Right cardiac atrium (tissue), 5 donors: ENCODE data around the gene OSBPL3. TPM values are rescaled to one million over a fixed set of nuclear protein-coding genes. Genes with fewer than 3 reads are reported as not detected.

Source experiments
- ATAC-seq, 2 donors: fragments of 200-7000 bp; cut with Tn5 transposase; one replicate each; pipeline versions ENCODE4 v1.8.0 to v1.9.1; 2020; ENCODE audit warnings: moderate library complexity in 2 of 2, mild to moderate bottlenecking in 1 of 2
- DNase-seq, 3 donors: peaks; one replicate each; pipeline ENCODE4 v3.0.0-alpha.2; 2020
- H3K27ac ChIP-seq: one replicate; pipeline ENCODE4 v1.5.1; 2013; ENCODE audit warnings: mild to moderate bottlenecking, low read length, control low read depth, moderate library complexity
- H3K27me3 ChIP-seq: one replicate; pipeline ENCODE4 v1.6.1; 2013; ENCODE audit not compliant: control insufficient read depth, insufficient read depth
- H3K4me1 ChIP-seq: one replicate; pipeline ENCODE4 v1.6.1; 2013; ENCODE audit warnings: low read length; ENCODE audit not compliant: control insufficient read depth, insufficient read depth
- H3K4me3 ChIP-seq: one replicate; pipeline ENCODE4 v1.5.1; 2013; ENCODE audit warnings: low read length, control low read depth
- H3K9me3 ChIP-seq: one replicate; pipeline ENCODE4 v1.6.1; 2013; ENCODE audit warnings: low read length; ENCODE audit not compliant: control insufficient read depth
- WGBS: extraction: QIAGEN DNeasy Blood & Tissue Kit; methylation state at CpG from one replicate; pipeline ENCODE4 v1.1.7; 2013; 5-methylcytosine and 5-hydroxymethylcytosine counted together
- intact Hi-C, 4 donors: fragments of 100-400 bp; cut with DNase I; formaldehyde crosslinking; loops; one replicate each; pipeline versions ENCODE4 v1.11.0 to v1.14.0; 2022 to 2023
- polyA plus RNA-seq: library from polyadenylated mRNA; stranded (reverse); fragments of 200-250 nt; gene quantifications from one replicate; pipeline ENCODE4 v1.2.3, GENCODE V29; 2013
- total RNA-seq, 4 donors: library from RNA; stranded (reverse); fragmentation: NEBNext Ultra II Directional; extraction: Animal tissue kit (Norgen Biotek cat#: 25700); gene quantifications; one replicate each; pipeline ENCODE4 v1.2.1, GENCODE V29; 2021
- donor health status: healthy with polysubstance abuse.
- donor health status: DM: no; HTN: yes; CAD: no.
- donor health status: DM: no; HTN: no; CAD: no.
- donor health status: DM: no; HTN: yes; CAD: no; lungs with severe emphysema.
- donor health status: DM: yes; HTN: yes; CAD: no.

Gene OSBPL3
- total and polyA plus RNA-seq, 5 donors: 3.2 to 12.9 (median 9.7) TPM

DNA sequence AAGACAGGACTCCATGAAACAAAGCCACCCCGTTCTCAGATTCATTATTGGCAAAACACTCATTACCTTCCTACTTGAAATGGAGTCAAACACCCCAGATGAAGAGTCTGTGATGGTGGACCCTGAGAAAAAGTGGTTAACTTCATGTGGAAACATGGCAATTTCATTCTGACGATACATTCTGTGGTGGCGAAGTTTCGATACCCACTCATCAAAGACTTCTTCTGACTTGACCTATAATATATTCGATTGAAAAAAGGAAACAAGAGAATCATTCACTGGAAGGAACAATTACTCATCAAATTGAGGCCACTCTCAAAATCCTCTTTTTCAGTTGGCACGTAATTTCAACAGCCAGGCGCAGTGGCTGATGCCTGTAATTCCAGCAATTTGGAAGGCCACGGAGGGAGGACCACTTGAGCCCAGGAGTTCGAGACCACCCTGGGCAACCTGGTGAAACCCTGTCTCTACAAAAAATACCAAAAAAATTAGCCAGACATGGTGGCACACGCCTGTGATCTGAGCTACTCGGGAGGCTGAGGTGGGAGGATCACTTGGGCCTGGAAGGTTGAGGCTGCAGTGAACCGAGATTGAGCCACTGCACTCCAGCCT, 113.9 kb downstream of the OSBPL3 start:
- Histone ChIP-seq H3K9me3 (no peaks in the 10 kb centered on the region), H3K27me3 (no peaks in the 10 kb centered on the region), H3K27ac (no peak overlapping the region), H3K4me1 (no peaks in the 10 kb centered on the region), H3K4me3 (no peak overlapping the region)
- 91% methylated on average over 12 of the region's 12 CpGs for WGBS
- no peak for DNase-seq
- ATAC-seq: no peak
- intact Hi-C loops: no loop called here

DNA sequence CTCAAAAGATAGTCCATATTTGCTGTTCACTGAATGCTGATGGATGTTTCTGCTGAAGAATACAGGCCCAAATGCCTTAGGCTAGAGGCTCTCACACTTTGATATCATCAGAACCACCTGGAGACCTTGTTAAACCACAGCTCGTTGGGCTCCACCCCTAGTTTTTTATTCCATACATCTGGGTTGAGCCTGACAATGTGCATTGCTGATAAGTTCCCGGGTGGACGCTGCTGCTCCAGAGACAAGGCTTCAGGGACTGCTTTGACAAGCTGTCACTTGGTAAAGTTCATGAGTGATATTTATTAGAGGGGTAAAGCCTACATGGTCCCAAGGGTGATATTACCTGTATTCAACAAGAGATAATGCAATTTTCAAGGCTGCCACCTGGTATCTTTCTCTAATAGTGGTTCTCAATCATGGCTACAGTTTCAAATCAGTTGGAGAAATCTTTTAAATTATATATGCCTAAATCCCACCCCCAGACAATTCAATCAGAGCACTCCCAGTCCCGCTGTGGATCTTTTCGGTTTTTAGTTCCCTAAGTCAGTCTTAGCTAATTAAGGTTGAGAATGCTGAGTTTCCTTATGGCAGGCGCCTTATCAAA, 115.7 kb downstream of the OSBPL3 start:
- no peaks in the 10 kb centered on the region for H3K9me3 ChIP-seq
- H3K27me3 ChIP-seq: no peaks in the 10 kb centered on the region
- H3K27ac ChIP-seq: no peak overlapping the region
- WGBS: 86% methylated on average over 6 of the region's 6 CpGs
- H3K4me1 ChIP-seq: no peaks in the 10 kb centered on the region
- H3K4me3 ChIP-seq: no peak overlapping the region
- DNase-seq (no peak), ATAC-seq (no peak)
- intact Hi-C loops: no loop called here

DNA sequence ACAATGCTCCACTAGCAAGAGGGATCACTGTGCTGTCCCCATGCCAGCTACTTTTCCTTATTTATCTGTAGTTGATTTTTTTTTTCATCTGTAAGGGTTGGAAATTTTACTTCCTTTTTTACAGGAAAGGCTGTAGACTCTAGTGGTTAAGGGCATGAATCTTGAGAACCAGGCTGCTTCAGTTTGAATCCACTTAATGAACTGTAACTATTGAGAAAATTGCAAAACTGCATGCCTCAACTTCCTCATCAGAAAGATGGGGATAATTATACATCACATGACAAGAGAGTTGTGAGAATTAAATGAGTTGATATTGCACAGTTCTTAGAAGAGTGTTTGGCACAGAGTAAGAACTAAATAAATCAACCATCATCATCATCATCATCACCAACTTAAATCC, 116.4 kb downstream of the OSBPL3 start:
- H3K4me1 ChIP-seq: no peaks in the 10 kb centered on the region
- no peak overlapping the region for H3K4me3 ChIP-seq
- DNase-seq: no peak
- ATAC-seq: no peak
- H3K27ac ChIP-seq: no peak overlapping the region
- no peaks in the 10 kb centered on the region for H3K9me3 ChIP-seq
- intact Hi-C loops: no loop called here
- no peaks in the 10 kb centered on the region for H3K27me3 ChIP-seq

DNA sequence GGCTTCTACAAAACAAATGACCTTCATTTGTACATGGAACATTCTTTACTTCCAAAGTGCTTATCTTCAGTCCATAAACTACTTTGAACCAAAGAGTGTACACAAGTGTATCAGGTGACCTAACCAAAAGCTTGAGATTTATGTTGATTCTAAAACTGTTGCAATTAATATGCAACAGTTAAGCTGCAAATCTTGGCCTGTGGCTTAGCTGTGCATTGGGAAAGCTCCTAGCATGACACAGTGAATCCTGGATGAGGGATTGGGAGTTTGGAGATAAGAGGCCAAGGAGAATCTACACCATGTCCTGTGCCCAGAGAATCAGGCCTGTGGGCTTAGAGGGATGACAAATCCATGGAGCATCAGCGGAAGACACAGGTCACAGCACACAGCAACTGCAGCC, 117.5 kb downstream of the OSBPL3 start:
- intact Hi-C loops: no loop called here
- ATAC-seq (no peak), DNase-seq (no peak)
- no peaks in the 10 kb centered on the region for H3K9me3 ChIP-seq
- no peak overlapping the region for H3K27ac ChIP-seq
- 98% methylated on average over 1 of the region's 1 CpG for WGBS
- no peaks in the 10 kb centered on the region for H3K4me1 ChIP-seq
- H3K4me3 ChIP-seq: no peak overlapping the region
- H3K27me3 ChIP-seq: no peaks in the 10 kb centered on the region

DNA sequence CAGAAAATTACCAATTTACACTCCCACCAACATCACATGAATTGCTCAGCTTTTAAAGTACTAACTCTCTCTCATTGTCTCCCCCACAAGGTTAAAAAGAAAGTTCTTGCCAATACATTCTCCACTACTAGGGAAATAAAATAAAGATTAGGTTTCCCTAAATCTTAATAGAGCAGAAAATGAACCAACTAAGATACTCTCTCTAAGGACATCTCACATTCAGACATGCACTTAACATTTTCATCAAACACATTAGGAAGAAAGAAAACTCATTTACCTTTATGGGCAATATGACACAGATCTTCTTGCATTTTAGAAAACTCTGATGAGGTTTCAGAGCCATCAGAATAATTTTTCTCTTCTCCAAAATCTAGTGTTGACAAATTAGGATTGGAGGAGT, 118.6 kb downstream of the OSBPL3 start:
- intact Hi-C loops: no loop called here
- H3K9me3 ChIP-seq: no peaks in the 10 kb centered on the region
- ATAC-seq (no peak), DNase-seq (no peak)
- no peak overlapping the region for H3K4me3 ChIP-seq
- H3K27ac ChIP-seq: no peak overlapping the region
- no peaks in the 10 kb centered on the region for H3K4me1 ChIP-seq
- no peaks in the 10 kb centered on the region for H3K27me3 ChIP-seq

DNA sequence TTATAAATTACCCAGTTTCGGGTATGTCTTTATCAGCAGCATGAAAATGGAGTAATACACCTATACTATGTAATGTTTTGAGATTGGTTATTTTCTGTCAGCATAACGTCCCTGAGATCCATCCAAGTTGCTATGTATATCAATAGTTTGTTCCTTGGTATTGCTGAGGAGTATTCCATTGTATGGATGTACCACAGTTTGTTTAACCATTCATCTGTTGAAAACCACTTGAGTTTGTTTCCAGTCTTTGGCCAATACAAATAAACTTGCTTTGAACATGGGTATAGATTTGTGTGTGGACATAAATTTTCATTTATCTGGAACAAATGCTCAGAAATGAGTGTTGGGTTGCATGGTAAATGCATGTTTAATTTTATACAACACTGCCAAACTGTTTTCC, 119.4 kb downstream of the OSBPL3 start:
- intact Hi-C loops: no loop called here
- ATAC-seq (no peak), DNase-seq (no peak)
- H3K4me3 ChIP-seq: no peak overlapping the region
- H3K9me3 ChIP-seq: no peaks in the 10 kb centered on the region
- 96% methylated on average over 2 of the region's 2 CpGs for WGBS
- no peaks in the 10 kb centered on the region for H3K27me3 ChIP-seq
- H3K4me1 ChIP-seq: no peaks in the 10 kb centered on the region
- H3K27ac ChIP-seq: no peak overlapping the region

DNA sequence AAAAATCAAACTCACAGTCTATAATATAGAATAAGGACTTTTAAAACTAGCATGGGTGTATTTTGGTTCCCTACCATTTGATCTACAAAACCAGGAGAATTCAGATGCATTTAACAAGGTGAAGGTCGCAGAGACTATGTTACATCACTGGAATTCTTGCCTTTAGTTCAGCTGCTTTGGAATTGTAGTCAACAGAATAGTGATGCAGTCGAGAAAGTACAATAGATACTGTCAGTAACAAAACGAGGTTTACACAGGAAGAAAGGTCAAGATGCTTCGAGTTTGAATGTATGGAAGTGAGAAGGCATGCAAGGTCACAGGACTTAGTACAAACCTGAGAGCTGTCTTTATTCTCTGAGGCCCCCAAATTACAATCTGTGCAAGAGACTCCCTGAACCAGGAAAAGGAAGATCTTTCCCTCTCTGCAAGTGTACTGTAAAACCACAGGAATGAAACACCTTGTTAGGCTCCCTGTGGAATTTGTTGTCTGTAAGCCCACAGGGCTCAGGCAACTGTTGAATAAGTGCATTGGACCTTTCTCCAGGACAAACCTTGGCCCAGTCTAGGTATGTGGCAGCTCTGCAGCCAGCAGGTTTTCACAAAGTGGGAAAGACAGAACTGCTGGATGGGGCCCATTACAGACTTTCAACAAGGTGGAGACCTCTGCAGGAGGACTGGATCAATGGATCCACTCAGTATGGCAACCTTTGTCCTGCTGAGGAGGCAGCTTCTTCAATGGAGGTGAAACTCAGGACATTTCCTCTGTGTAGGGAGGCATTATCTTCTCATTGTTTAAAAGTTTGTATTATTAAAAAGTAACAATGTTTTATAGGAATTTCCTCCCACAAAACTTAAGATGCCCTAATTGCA, 121.6 kb downstream of the OSBPL3 start:
- 65% methylated on average over 4 of the region's 4 CpGs for WGBS
- Histone ChIP-seq H3K9me3 (no peaks in the 10 kb centered on the region), H3K4me1 (no peaks in the 10 kb centered on the region), H3K4me3 (no peak overlapping the region), H3K27ac (no peak overlapping the region), H3K27me3 (no peaks in the 10 kb centered on the region)
- ATAC-seq (no peak), DNase-seq (no peak)
- intact Hi-C loops: no loop called here

DNA sequence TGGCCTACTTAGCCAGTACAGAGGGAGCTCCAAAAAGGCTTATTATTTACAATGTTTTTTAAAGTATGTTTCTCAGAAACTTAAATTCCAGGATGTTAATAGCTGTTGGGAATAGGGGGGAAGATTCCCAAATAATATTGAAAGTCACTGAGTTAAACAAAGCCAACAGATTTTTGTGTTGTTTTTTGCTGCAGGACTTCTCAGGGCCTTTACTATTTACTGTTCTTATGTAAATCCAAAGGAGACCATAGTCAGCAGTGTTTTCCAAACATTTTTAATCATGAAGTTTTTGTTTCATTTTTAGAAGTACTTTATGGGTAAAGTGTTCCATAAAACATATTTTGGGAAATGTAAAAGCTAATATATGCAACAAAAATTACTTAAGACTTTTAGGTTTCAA, 122.4 kb downstream of the OSBPL3 start:
- Histone ChIP-seq H3K9me3 (no peaks in the 10 kb centered on the region), H3K4me3 (no peak overlapping the region), H3K4me1 (no peaks in the 10 kb centered on the region), H3K27ac (no peak overlapping the region), H3K27me3 (no peaks in the 10 kb centered on the region)
- no peak for DNase-seq
- no peak for ATAC-seq
- intact Hi-C loops: no loop called here

DNA sequence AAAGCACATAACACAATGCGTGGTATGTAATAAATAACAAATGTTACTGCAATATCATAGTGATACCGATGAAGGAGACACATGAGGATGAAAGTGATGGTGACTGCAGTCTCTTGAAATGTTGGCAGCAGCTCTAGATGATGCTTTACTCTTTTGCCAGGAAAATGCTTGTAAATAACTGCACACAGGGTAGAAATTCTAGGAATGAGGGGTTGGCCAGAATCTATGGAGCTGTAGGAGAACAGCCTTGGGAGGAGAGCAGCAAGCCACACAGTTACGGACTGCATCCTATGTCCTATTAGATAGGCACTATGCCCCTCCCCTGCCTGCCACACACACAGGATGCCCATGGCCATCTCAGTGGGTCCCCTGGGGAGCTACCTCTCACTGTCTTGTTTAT, 125.1 kb downstream of the OSBPL3 start:
- DNase-seq (no peak), ATAC-seq (no peak)
- WGBS: 81% methylated on average over 3 of the region's 3 CpGs
- Histone ChIP-seq H3K4me3 (no peak overlapping the region), H3K4me1 (no peaks in the 10 kb centered on the region), H3K27me3 (no peaks in the 10 kb centered on the region), H3K9me3 (no peaks in the 10 kb centered on the region), H3K27ac (no peak overlapping the region)
- intact Hi-C loops: no loop called here

DNA sequence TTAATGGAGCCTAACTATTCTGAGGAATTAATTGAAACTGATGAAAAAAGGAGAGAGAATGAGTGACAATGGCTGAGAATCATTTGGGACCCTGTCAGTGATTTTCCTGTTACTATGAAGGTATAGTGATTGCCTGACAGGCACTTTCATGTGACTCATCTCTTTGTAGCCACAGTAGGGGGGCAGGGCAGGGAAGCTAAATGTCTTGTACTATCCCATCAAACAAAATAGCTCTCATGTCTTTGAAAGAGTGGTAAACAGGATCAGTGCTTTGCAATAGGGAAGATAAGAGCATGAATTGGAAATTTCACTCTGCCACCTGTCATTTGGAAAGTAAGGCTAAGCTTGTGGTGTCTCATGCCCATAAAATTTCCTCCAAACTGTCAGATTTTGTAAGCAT, 128.2 kb downstream of the OSBPL3 start:
- Histone ChIP-seq H3K27ac (no peak overlapping the region), H3K4me1 (no peaks in the 10 kb centered on the region), H3K27me3 (no peaks in the 10 kb centered on the region), H3K4me3 (no peak overlapping the region), H3K9me3 (no peaks in the 10 kb centered on the region)
- intact Hi-C loops: no loop called here
- DNase-seq: no peak
- no peak for ATAC-seq

DNA sequence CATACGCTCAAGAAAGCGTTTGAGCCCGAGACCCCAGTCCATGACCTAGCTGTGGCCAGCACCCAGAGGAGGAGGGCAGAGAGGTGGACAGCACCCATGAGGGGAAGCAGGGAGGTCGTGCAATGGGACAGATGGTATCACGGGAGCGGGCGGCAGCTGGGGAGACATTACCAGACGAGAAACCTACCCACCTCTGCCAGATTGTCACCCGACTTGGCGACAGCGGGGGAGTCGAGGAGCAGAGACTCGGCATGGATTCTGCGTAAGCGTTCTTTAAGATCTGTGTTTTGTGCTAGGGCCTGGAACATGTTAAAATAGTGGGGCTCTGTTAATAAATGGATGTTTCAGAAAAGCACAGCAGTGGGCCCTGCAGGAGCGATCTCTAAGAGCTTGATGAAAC, 131.1 kb downstream of the OSBPL3 start:
- ATAC-seq: no peak
- no peaks in the 10 kb centered on the region for H3K9me3 ChIP-seq
- no peak overlapping the region for H3K27ac ChIP-seq
- H3K27me3 ChIP-seq: no peaks in the 10 kb centered on the region
- no peak for DNase-seq
- WGBS: 93% methylated on average over 16 of the region's 16 CpGs
- intact Hi-C loops: no loop called here
- H3K4me1 ChIP-seq: no peaks in the 10 kb centered on the region
- no peak overlapping the region for H3K4me3 ChIP-seq
